GM12891 (cell line): Measurements from ENCODE around the gene LYST.
A peak's percentile ranks its signal among the peaks of the same experiment; 100 is the strongest.

Experiments
- DNase-seq: peaks from one replicate; pipeline ENCODE4 v3.0.0; 2011; ENCODE audit warnings: low spot score; ENCODE audit not compliant: insufficient read length
- FAIRE-seq: peaks from 2 replicates; lab custom pipeline; 2011; peaks lifted over from hg19 to GRCh38; lab: Jason Lieb, UNC
- PAX5 ChIP-seq: IDR thresholded peaks from 2 replicates; pipeline ENCODE4 v1.6.1; 2011; ENCODE audit warnings: low read length, moderate library complexity, mild to moderate bottlenecking; ENCODE audit not compliant: insufficient read depth, severe bottlenecking
- POLR2A ChIP-seq: IDR thresholded peaks from 2 replicates; pipeline ENCODE4 v1.6.1; 2011; ENCODE audit warnings: low read depth, low read length, control low read depth
- POLR2AphosphoS5 ChIP-seq: IDR thresholded peaks from 2 replicates; pipeline ENCODE4 v1.6.1; 2011; ENCODE audit warnings: low read depth, low read length, control low read depth
- POU2F2 ChIP-seq: IDR thresholded peaks from 2 replicates; pipeline ENCODE4 v1.6.1; 2011; ENCODE audit warnings: low read depth, mild to moderate bottlenecking, control low read depth, low read length, moderate library complexity
- SPI1 ChIP-seq: IDR thresholded peaks from 2 replicates; pipeline ENCODE4 v1.6.1; 2011; ENCODE audit warnings: low read depth, low read length, control low read depth
- TAF1 ChIP-seq: IDR thresholded peaks from 2 replicates; pipeline ENCODE4 v1.6.1; 2011; ENCODE audit warnings: low read depth, low read length, control low read depth

LYST gene

DNA sequence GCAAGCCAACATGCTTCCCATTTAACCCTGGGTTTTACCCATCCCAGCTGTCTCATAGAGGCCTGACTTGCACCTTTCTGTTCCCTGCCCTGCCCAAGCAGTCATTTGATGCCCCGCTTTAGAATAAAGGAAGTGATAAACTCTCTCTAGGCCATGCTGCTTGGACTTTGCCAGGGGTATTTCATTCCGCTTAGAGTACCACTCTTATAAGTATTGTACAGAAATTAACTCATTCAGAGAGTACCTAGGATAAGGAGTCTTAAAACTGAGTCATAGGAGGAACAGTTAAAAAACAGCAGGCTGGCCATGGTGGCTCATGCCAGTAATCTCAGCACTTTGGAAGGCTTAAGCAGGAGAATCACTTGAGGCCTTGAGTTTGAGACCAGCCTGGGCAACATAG lies 21.0 kb upstream of the LYST start:
- FAIRE-seq = no peak

DNA sequence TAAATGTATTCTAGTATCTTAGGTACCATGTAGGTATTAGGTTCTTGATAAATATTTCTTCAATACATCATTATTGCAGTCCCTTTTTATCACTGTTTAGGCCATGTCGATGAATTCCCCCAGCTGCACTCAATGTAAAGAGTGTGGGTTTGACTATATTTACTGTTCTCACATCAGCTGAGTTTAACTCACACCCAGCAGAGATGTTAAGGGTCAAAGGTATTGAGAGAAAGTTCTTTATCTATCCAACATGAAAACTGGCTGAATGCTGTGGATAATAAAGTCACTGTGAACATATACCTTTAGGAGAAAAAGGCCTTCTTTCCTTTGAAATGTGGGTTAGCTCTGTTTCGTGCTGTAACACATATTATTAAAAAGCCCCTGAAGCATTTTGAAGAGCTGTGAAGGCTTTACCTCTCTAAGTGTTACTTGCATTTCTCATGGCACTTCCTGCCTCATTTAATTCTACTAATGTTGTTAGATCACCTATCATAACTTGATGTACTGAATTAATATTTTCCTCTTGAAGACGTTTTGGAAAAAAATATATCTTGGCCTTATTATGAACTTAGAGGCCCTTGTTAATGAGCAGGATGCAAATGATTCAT lies 19.1 kb upstream of the LYST start:
- no peak for DNase-seq
- no peak for FAIRE-seq
- no peak for TF ChIP-seq TAF1
- no peak for TF ChIP-seq SPI1
- no peak for TF ChIP-seq PAX5

More for the DNA sequence above, 21.0 kb upstream of the LYST start:
- TF ChIP-seq TAF1 = no peak
- peak; percentile 16; the same call in 1 of the 2 replicates for TF ChIP-seq SPI1
- DNase-seq = no peak

DNA sequence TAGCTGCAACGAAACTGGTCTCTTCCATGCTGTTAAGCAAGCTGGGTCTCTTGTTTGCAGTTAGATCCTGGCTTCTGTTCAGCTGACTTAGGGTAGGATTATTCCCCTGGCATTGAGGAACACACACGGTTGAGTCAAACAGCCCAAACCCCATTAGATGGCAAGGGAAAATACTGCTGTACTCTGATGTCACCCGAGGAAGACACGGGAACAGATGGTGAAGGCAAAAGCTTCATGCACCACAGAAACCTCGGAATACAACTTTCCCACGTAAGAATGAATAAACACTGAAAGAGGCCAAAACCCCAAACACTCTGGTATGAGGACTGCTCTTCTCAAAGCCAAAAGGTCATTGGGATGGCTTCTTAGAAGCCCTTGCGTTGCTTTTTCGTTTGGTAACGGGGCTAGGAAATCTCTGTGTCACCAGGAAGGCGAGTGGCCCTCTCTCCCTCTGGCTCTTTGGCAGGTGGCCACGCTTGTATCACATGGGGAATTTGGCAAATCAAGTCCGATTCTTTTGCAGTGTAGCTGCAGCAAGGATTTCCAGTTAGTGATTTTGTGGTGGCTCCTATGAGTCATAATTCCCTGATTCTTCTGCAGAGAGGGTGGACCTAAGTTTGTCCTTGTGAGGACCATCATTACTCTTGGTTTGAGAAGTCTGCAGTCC lies 16.7 kb upstream of the LYST start:
- TF ChIP-seq POLR2AphosphoS5 (no peak), PAX5 (no peak), SPI1 (no peak)
- DNase-seq (no peak), FAIRE-seq (no peak)

DNA sequence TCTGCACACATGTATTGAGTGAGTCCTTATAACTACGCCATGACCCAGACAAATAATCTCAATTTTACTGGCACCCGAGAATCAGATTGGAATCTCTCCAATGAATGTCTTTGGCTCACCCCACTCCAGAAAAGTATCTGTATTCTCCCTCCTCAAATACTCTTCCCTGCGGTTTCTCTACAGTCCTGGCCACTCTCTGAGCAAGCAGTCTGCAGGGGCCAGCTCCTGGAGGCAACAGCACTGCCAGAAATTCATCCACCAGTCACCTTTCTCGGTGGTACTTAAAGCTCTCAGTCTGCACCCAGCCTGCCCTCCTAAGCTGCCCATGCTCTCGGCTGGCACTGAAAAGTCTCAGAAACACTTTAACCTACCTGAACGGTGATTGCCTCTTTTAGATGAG lies 16.1 kb upstream of the LYST start:
- no peak for TF ChIP-seq POLR2AphosphoS5
- TF ChIP-seq POU2F2 = no peak
- TF ChIP-seq TAF1 = no peak
- no peak for TF ChIP-seq POLR2A
- TF ChIP-seq SPI1 = no peak
- no peak for TF ChIP-seq PAX5
- FAIRE-seq (no peak), DNase-seq (no peak)

DNA sequence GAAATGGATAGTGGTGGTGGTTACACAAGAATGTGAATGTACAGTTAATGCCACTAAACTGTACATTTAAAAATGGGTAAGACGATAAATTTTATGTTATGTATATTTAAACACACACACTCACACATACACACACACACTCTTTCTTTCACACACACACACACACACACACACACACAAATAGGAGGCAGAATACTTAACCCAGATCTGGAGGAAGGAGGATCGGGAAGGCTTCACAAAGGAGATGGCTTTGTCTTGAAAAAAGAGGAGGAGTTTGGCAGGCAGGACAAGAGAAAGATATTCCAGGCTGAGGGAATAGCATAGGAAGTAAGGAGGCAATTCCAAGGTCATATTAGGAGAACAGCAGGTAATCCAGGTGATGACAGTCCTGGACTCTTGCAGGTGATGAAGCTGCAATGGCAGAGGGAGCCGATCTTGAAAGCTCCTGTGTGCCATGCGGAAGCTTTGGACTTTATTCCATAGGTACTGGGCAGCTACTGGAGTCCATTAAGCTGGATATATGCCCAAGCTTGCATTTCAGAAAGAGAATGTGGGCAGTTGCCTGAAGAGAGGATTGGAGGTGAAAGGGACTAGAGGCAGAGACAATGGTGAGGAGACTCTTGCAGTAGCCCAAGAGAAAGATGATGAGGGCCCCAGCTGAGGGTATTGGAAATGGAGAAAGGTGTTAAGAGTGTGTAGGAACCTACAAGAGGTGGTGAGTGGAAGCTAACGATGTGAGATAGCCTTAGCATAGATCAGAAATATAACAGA lies 15.4 kb upstream of the LYST start:
- DNase-seq = no peak
- no peak for TF ChIP-seq POLR2A
- no peak for FAIRE-seq

DNA sequence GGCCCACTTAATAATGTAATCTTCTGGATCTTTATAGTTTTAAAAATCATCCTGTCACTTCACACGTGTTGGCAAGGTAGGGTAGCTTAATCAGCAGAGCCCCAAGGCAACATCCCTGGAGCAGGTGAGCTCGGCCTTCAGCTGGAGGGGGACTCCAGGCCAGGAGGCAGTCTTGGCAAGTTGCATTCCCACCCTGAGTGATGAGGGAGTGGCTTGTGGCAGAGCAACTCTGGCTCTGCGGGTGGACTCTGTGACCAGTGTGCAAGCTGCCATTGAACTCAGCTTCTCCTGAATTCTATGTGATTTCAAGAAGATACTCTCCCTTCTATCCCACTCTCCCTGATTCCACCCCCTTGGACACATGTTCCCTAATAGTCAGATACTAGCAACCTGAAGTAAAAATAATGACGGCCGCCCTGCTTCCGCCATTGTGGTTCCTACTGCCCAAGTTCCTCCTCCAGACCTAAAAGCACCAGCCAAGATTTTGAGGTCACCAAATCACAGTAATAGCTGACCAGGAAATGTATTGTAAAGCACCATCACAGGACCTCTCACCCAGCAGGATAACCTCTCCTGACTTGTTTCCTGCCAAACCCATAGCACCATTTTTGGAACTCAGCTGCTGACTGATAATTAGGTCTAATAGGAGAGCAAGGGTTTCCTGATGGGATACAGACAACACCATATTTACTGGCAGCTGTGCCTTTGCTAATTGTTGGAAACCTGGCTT lies 11.5 kb upstream of the LYST start:
- no peak for FAIRE-seq
- TF ChIP-seq PAX5 (no peak), POU2F2 (no peak), POLR2A (no peak), SPI1 (no peak), TAF1 (no peak), POLR2AphosphoS5 (no peak)
- no peak for DNase-seq

DNA sequence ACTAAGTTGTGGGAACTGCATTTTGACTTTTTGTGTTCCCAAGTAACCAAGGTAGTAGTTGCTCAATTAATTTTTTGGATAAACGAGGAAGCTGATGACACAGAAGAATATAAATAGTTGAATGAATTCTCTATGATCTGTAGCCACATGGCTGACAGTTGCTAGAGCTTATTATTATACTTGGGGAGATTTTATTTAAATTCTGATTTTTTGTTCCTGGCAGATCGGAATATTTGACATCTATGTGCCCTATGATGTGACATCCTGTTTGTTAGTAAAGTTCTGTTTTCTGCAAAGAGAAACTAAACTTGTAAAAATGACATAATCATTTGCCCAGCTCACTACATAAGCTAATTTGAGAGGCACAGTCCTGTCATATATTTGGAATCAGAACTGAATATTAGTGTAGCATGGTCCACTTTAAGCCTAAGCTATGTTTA lies 9.7 kb upstream of the LYST start:
- no peak for DNase-seq
- no peak for FAIRE-seq
- TF ChIP-seq SPI1 (no peak), TAF1 (no peak), POLR2A (no peak), PAX5 (no peak), POU2F2 (no peak), POLR2AphosphoS5 (no peak)

DNA sequence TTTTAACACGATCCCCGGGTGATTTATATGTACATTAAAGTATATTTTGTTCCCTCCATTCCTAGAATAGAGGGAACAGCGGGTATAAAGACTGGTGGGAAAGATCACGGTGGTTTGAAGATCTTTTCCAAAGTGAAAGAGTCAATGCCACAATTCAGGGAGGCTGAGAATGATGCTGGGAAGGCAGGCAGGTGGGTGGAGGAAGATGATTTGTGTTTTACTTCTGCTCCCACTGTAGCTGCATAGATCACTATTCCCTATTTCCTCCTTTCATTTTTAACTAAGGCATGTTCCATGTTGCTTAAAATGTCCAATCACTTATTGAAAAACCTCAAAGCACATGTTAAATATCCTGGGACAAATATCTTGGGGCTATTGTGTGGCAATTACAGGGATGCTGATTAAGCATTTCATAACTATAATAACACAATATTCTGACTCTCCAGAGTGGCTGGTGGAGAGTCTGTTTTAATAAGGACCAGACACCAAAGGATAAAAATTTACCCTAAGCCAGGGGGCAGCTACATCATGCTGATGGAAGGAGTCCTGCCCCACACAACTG lies 8.4 kb upstream of the LYST start:
- DNase-seq = no peak
- FAIRE-seq = no peak
- no peak for TF ChIP-seq PAX5
- TF ChIP-seq SPI1 = no peak
- TF ChIP-seq POU2F2 = no peak
- no peak for TF ChIP-seq TAF1
- no peak for TF ChIP-seq POLR2A
- no peak for TF ChIP-seq POLR2AphosphoS5

DNA sequence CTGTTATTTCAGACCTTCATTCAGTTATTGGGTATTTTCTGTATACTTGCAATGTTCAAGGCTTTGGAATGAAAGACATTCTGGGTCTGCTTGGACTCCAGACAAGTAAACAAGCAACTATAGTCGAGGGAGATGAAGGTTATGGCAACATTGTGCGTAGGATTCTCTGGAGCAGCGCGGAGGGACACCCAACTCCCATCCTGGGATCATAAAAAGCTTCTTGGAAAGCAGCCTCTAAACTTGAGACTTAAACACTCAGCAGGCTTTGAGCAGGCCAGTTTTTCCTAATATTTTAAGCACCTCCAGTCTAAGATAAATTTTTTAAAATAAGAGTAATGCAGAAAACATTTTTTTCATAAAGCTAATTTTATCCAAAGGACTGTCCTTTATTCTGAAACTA lies 7.6 kb upstream of the LYST start:
- FAIRE-seq (no peak), DNase-seq (no peak)
- TF ChIP-seq SPI1 (no peak), POLR2AphosphoS5 (no peak)

DNA sequence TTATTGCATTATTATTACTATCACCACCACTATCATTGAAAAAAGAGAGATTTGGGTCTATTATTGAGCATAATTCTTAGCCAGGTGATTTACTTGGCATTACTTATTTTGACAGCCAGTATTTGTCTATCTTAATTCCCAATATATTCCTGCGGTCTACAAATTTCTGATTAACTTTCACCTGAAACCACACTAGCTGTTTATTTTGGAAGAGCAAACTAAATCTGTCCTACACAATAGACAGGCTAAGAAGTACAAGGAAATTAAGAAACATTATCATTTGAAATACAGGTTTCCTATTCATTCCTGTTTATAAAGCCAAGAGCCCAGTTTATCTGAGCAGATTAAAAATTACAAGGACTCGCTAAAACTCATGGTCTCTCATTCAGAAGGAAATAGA lies 6.9 kb upstream of the LYST start:
- TF ChIP-seq POU2F2 (no peak), POLR2A (no peak), POLR2AphosphoS5 (no peak), TAF1 (no peak), SPI1 (no peak)
- DNase-seq = no peak
- no peak for FAIRE-seq
